Trophoblast cell (in vitro differentiated cells and primary cell): Measurements from ENCODE around the gene KCNMA1.

Source experiments
- DNase-seq, 2 donors: peaks; one replicate each; pipeline ENCODE4 v3.0.0-alpha.2; 2016
- H2AFZ ChIP-seq: 2 replicates; pipeline ENCODE4 v1.6.1; 2013; ENCODE audit warnings: low read length, moderate library complexity, mild to moderate bottlenecking; ENCODE audit not compliant: insufficient read depth, poor library complexity
- H2AK5ac ChIP-seq: 2 replicates; pipeline ENCODE4 v1.6.1; 2013; ENCODE audit warnings: mild to moderate bottlenecking, low read length
- H2BK120ac ChIP-seq: 2 replicates; pipeline ENCODE4 v1.6.1; 2013; ENCODE audit warnings: low read length, mild to moderate bottlenecking, moderate library complexity; ENCODE audit not compliant: insufficient read depth, poor library complexity
- H2BK12ac ChIP-seq: 2 replicates; pipeline ENCODE4 v1.6.1; 2013; ENCODE audit warnings: mild to moderate bottlenecking, low read length, moderate library complexity
- H2BK5ac ChIP-seq: 2 replicates; pipeline ENCODE4 v1.6.1; 2013; ENCODE audit warnings: low read length, low read depth, moderate library complexity, mild to moderate bottlenecking; ENCODE audit not compliant: poor library complexity
- H3K14ac ChIP-seq: 2 replicates; pipeline ENCODE4 v1.6.1; 2013; ENCODE audit warnings: mild to moderate bottlenecking, low read length
- H3K18ac ChIP-seq: 2 replicates; pipeline ENCODE4 v1.6.1; 2013; ENCODE audit warnings: mild to moderate bottlenecking, low read length
- H3K23ac ChIP-seq: 2 replicates; pipeline ENCODE4 v1.6.1; 2013; ENCODE audit warnings: low read length
- H3K27ac ChIP-seq: 2 replicates; pipeline ENCODE4 v1.5.1; 2013; ENCODE audit warnings: low read depth, mild to moderate bottlenecking, inconsistent platforms, low read length, moderate library complexity
- H3K27me3 ChIP-seq: 2 replicates; pipeline ENCODE4 v1.6.1; 2013; ENCODE audit warnings: inconsistent platforms, mild to moderate bottlenecking, low read length, moderate library complexity; ENCODE audit not compliant: insufficient read depth
- H3K36me3 ChIP-seq, 2 experiments: 1 replicate in 1 of 2; 2 replicates in 1 of 2; pipeline ENCODE4 v1.6.1; 2013; ENCODE audit warnings: low read length in 2 of 2, mild to moderate bottlenecking in 2 of 2, moderate library complexity in 1 of 2; ENCODE audit not compliant: insufficient read depth in 2 of 2, control insufficient read depth in 1 of 2
- H3K4ac ChIP-seq: 2 replicates; pipeline ENCODE4 v1.6.1; 2013; ENCODE audit warnings: low read depth, mild to moderate bottlenecking, low read length, moderate library complexity
- H3K4me1 ChIP-seq, 2 experiments: 1 replicate in 1 of 2; 2 replicates in 1 of 2; pipeline ENCODE4 v1.6.1; 2013; ENCODE audit warnings: low read length in 2 of 2, mild to moderate bottlenecking in 2 of 2, moderate library complexity in 1 of 2; ENCODE audit not compliant: insufficient read depth in 2 of 2, control insufficient read depth in 1 of 2
- H3K4me2 ChIP-seq: 2 replicates; pipeline ENCODE4 v1.6.1; 2013; ENCODE audit warnings: inconsistent platforms, mild to moderate bottlenecking, low read length, moderate library complexity
- H3K4me3 ChIP-seq: 2 replicates; pipeline ENCODE4 v1.5.1; 2013; ENCODE audit warnings: mild to moderate bottlenecking, low read depth, low read length, inconsistent platforms
- H3K79me1 ChIP-seq: one replicate; pipeline ENCODE4 v1.6.1; 2013; ENCODE audit warnings: low read length
- H3K79me2 ChIP-seq: 2 replicates; pipeline ENCODE4 v1.6.1; 2013; ENCODE audit warnings: low read length, mild to moderate bottlenecking; ENCODE audit not compliant: control insufficient read depth, insufficient read depth, poor library complexity
- H3K9ac ChIP-seq: 2 replicates; pipeline ENCODE4 v1.6.1; 2013; ENCODE audit warnings: mild to moderate bottlenecking, low read length
- H3K9me3 ChIP-seq: 2 replicates; pipeline ENCODE4 v1.6.1; 2013; ENCODE audit warnings: low read depth, mild to moderate bottlenecking, control low read depth, inconsistent platforms, low read length; ENCODE audit not compliant: insufficient read depth
- H4K12ac ChIP-seq: 2 replicates; pipeline ENCODE4 v1.6.1; 2013; ENCODE audit warnings: low read depth, mild to moderate bottlenecking, low read length, moderate library complexity
- H4K8ac ChIP-seq: 2 replicates; pipeline ENCODE4 v1.6.1; 2013; ENCODE audit warnings: low read depth, mild to moderate bottlenecking, low read length, moderate library complexity
- H4K91ac ChIP-seq: one replicate; pipeline ENCODE4 v1.6.1; 2013; ENCODE audit warnings: low read depth, mild to moderate bottlenecking, low read length, moderate library complexity
- WGBS: extraction: QIAGEN DNeasy Blood & Tissue Kit; methylation state at CpG from one replicate; pipeline ENCODE4 v1.1.7; 2013; ENCODE audit warnings: missing lambda C conversion rate; ENCODE audit not compliant: insufficient read length, insufficient coverage; ENCODE audit errors: extremely low coverage; 5-methylcytosine and 5-hydroxymethylcytosine counted together

The KCNMA1 gene

DNA sequence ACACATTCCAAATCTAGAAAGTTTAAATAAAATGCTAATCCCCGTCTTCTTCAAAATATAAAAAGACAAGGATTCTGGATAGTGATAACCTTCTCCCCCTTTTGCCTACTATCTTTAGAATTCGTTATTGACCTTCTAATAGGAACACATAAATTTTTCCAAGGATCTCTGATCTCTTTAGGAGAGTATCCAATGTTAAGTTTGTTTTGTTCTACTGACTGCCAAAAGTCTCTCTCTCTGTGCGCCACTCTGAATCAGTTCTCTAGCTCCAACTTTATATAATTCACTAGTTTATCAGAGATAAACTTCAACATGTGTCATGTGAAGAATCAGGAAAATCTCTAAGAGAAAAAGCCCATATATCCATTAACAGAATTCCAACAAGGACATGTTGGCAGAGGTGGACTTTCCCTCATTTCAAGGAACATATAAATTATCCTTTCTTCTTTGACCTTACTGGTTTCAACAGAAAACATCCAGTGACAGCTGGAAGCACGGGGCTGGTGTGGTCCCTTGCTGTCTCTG is 615.6 kb downstream of the KCNMA1 start:
- Histone ChIP-seq H3K9ac (no peak overlapping the region), H3K36me3 (peaks cover 0 to 5% of the 10 kb centered on the region in 2 experiments), H3K23ac (no peak overlapping the region), H4K91ac (no peak overlapping the region), H4K12ac (no peak overlapping the region), H3K18ac (no peak overlapping the region), H2AK5ac (no peak overlapping the region), H3K27me3 (no peaks in the 10 kb centered on the region), H3K4ac (no peak overlapping the region), H3K79me2 (no peaks in the 10 kb centered on the region), H2BK120ac (no peak overlapping the region), H3K9me3 (no peaks in the 10 kb centered on the region), H3K27ac (no peak overlapping the region), H3K4me2 (no peak overlapping the region), H3K4me3 (no peak overlapping the region), H2AFZ (no peak overlapping the region), H3K79me1 (no peaks in the 10 kb centered on the region), H2BK12ac (no peak overlapping the region), H2BK5ac (no peak overlapping the region), H3K4me1 (no peaks in the 10 kb centered on the region), H3K14ac (no peak overlapping the region), H4K8ac (no peak overlapping the region)
- WGBS, result no CpG with 5 or more reads among the region's 4 CpGs
- no peak for DNase-seq

DNA sequence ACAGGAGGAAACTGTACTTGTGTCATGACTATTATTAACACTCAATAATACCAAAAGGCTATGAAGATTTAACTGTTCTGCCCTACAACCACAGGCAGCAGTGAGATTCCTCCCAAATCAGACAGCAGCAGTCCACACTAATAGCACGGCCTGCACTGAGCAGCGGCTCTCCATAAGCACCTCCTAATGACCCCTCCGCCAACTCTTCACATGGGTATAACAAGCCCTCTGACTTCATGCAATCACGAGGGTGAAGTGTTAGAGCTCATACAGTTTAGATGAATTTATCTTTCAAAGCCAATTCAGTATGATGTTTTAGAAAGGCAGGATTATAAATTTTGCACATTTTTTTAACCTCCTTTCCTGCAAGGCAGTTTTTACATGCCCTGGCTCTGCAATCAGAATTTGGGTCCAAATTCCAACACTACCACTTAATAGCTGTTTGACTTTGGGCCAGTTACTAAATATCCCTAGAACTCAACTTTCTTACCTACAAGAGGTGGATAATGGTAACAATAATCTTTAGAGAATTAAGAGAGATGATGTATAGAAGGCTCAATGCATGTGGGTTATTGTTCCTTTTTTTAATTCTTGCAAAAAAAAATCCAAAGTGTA is 617.1 kb downstream of the KCNMA1 start:
- H3K4ac ChIP-seq, result no peak overlapping the region
- no peak for DNase-seq
- no peaks in the 10 kb centered on the region for H3K79me1 ChIP-seq
- no peaks in the 10 kb centered on the region for H3K79me2 ChIP-seq
- H3K23ac ChIP-seq, result no peak overlapping the region
- no peak overlapping the region for H2BK5ac ChIP-seq
- no peaks in the 10 kb centered on the region for H3K4me1 ChIP-seq
- H4K8ac ChIP-seq, result no peak overlapping the region
- no peak overlapping the region for H3K4me2 ChIP-seq
- no peak overlapping the region for H3K27ac ChIP-seq
- H3K9me3 ChIP-seq, result no peaks in the 10 kb centered on the region
- WGBS, result no CpG with 5 or more reads among the region's 4 CpGs
- H2AFZ ChIP-seq, result no peak overlapping the region
- no peak overlapping the region for H3K9ac ChIP-seq
- H3K14ac ChIP-seq, result no peak overlapping the region
- H3K27me3 ChIP-seq, result no peaks in the 10 kb centered on the region
- no peak overlapping the region for H2BK120ac ChIP-seq
- H2AK5ac ChIP-seq, result no peak overlapping the region
- no peak overlapping the region for H3K4me3 ChIP-seq
- no peak overlapping the region for H4K12ac ChIP-seq
- no peak overlapping the region for H2BK12ac ChIP-seq
- no peak overlapping the region for H4K91ac ChIP-seq
- H3K18ac ChIP-seq, result no peak overlapping the region
- peaks cover 0 to 5% of the 10 kb centered on the region in 2 experiments for H3K36me3 ChIP-seq

- H3K9ac ChIP-seq, result no peak overlapping the region
- no peak overlapping the region for H3K4me2 ChIP-seq
- H3K23ac ChIP-seq, result no peak overlapping the region
- peaks cover 0 to 5% of the 10 kb centered on the region in 2 experiments for H3K36me3 ChIP-seq
- H3K79me1 ChIP-seq, result no peaks in the 10 kb centered on the region
- no peaks in the 10 kb centered on the region for H3K27me3 ChIP-seq
- no peaks in the 10 kb centered on the region for H3K79me2 ChIP-seq
- no peak overlapping the region for H2BK5ac ChIP-seq
- no peak overlapping the region for H4K8ac ChIP-seq
- no peak for DNase-seq
- H2AFZ ChIP-seq, result no peak overlapping the region
- no peak overlapping the region for H3K4me3 ChIP-seq
- H4K91ac ChIP-seq, result no peak overlapping the region
- no peaks in the 10 kb centered on the region for H3K9me3 ChIP-seq
- H3K18ac ChIP-seq, result no peak overlapping the region
- H2BK12ac ChIP-seq, result no peak overlapping the region
- H3K4me1 ChIP-seq, result no peaks in the 10 kb centered on the region
- H3K4ac ChIP-seq, result no peak overlapping the region
- H3K27ac ChIP-seq, result no peak overlapping the region
- no peak overlapping the region for H2BK120ac ChIP-seq
- no CpG with 5 or more reads among the region's 4 CpGs for WGBS
- no peak overlapping the region for H3K14ac ChIP-seq
- H2AK5ac ChIP-seq, result no peak overlapping the region
- H4K12ac ChIP-seq, result no peak overlapping the region
Measured at GRCh38 chr10:77016855-77017254, 620.8 kb downstream of the KCNMA1 start.

GRCh38 chr10:77016278-77016815 is 621.3 kb downstream of the KCNMA1 start:
- Histone ChIP-seq H3K79me1 (no peaks in the 10 kb centered on the region), H4K12ac (no peak overlapping the region), H3K4ac (no peak overlapping the region), H2BK120ac (no peak overlapping the region), H2BK12ac (no peak overlapping the region), H3K9me3 (no peaks in the 10 kb centered on the region), H3K36me3 (peaks cover 0 to 5% of the 10 kb centered on the region in 2 experiments), H4K8ac (no peak overlapping the region), H2AFZ (no peak overlapping the region), H3K14ac (no peak overlapping the region), H2BK5ac (no peak overlapping the region), H2AK5ac (no peak overlapping the region), H3K4me3 (no peak overlapping the region), H3K79me2 (no peaks in the 10 kb centered on the region), H4K91ac (no peak overlapping the region), H3K9ac (no peak overlapping the region), H3K4me1 (no peaks in the 10 kb centered on the region), H3K4me2 (no peak overlapping the region), H3K18ac (no peak overlapping the region), H3K27me3 (no peaks in the 10 kb centered on the region), H3K23ac (no peak overlapping the region), H3K27ac (no peak overlapping the region)
- WGBS, result no CpG with 5 or more reads among the region's 7 CpGs
- DNase-seq, result no peak
